ENCODE measurements around the gene EPN2.

EPN2 gene

GRCh38 chr17:19313746-19314651 lies 76.8 kb downstream of the EPN2 start:
- DNase-seq = no peak

DNA sequence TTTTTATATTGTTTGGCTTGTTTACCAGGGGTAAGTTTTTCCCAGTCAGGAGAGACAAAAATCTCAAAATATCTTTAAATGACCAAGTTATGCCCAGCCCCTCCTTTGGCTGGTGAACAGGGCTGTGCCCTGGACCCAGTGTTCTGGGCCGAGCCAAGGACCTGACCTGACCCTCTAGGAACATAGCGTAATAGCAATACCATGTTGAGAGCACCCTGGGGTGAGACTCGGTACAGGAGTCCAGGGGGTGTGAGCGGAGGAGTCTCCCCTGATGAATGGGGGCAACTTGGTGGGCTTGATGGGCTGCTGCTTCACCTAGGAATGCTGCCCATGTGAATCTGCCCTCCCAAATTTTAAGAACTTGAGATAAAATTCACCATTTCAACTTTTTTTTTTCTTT lies 77.9 kb downstream of the EPN2 start:
- DNase-seq = no peak

DNA sequence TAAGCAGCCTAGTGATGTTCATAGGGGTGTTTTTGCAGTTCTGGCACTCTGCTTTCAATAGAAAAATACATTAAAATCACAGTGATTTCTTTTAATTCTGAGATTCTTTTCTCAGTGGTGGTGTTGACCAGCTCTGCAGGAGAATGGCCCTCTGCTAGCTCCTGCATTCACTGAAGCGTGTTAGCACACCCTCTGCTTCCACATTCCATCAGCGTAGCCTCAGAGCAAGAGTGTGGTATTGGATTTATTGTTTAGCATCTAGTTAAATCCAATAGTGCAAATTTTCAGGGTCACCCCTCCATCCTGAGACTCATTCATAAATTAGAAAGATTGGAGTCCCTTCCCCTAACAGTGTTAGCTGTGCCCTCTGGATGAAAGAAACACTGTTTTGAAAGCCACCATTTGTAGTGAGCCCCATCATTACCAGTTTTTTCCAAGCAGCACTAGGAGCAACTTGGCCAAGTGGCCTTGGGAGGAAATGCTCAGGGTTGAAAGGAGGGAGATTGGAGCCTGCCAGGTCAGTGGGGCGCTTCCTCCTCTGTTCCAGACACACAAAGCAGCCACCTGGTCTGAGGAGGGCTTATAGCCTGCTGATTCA lies 79.7 kb downstream of the EPN2 start:
- no peak for DNase-seq

DNA sequence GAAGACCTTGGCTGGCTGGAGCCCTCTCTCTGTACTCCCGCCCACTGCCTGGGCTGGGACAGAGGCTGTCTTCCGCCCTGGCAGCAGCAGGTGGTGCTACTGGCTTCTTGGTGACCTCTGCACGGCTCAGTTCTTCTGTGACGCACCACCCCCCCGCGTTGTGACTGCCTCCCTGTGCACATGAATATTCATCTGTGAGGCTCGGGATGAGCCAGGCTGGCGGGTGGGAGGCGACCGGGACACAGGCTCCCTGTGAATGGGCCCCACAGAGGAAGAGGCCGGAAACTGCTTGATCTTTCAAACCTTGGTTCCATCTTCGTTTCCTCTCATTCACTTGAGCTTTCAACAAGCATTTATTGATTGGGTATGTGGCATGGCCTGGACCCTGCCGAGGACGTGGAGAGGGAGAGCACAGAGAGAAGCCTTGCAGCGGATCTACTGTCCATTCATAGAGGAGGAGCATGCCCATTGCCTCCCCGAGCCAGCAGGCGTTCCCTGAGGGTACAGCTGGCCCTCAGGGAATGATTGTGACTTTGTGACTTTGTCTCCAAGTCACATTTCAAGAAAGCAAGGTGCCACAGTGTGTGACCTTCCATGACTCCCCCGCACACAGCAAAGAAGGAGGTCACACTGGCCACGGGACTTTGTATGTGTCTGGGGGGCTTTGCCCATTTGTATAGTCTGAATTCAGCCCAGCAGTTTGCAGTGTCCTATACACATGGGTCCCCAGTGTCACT lies 80.4 kb downstream of the EPN2 start:
- DNase-seq = no peak

DNA sequence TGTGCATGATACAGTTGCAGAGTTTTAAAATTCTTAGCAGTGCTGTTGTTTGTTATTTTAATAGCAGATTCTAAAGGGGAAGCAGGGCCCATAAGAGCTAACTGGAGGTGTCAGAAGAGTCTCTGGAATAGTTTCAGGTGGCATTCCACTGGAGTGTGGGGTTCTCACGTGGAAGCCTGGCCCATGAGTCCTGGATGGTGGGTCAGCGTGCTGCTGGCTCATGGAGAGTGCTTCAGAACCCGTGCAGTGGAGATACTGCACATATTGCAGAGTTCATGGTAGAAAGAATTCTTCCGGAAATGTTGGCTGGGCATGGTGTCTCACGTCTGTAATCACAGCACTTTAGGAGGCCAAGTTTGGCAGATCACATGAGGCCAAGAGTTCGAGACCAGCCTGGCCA lies 81.4 kb downstream of the EPN2 start:
- no peak for DNase-seq

DNA sequence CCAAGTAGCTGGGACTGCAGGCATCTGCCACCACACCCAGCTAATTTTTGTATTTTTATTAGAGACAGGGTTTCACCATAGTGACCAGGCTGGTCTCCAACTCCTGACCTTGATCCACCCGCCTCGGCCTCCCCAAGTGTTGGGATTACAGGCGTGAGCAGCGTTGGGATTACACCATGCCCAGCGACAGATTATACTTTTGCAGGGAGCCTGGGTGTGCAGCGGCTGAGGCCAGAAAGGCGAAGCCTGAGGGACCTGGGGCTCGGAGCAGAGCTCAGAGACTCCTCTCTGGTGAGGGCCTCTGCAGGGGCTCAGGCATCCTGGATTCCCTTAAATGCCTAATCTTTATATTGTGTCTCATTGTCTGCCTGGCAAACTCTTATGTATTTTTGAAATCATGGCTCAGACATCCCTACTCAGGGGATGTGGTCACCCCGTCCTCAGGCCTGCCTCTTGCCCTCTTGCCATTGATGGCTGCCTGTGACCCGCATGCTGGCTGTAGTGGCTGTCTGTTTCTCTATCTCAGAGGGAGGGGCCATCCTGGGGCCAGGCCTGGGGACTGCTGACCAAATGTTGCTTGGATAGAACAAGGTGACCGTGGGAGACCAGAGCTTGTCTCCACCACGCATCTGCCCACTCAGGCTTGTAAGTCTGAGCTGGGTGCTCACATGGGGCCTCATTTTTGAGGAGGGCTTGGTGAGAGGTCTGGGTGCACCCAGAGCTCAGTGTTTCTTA lies 82.8 kb downstream of the EPN2 start:
- DNase-seq = no peak

DNA sequence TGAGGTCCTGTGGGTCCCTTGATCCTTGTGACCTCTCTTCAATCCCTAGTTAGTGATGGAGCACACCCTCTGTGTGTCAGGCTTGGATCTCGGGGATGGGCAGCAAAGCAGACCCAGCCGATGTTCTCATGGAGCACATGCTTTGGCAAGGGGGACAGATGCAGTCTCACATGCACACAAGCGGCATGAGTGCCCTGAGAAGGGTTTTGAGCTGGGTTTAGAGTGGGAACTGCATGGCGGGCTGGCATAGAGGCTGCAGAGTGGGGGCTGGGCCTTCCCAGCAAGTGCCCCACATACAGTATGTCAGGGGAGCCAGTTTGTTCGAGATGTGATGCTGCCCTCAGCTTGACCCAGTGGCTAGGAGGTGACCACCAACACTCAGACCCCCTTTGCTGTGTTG lies 83.7 kb downstream of the EPN2 start:
- no peak for DNase-seq

GRCh38 chr17:19321481-19322128 lies 84.4 kb downstream of the EPN2 start:
- DNase-seq = no peak

GRCh38 chr17:19322129-19322505 lies 85.0 kb downstream of the EPN2 start:
- no peak for DNase-seq

DNA sequence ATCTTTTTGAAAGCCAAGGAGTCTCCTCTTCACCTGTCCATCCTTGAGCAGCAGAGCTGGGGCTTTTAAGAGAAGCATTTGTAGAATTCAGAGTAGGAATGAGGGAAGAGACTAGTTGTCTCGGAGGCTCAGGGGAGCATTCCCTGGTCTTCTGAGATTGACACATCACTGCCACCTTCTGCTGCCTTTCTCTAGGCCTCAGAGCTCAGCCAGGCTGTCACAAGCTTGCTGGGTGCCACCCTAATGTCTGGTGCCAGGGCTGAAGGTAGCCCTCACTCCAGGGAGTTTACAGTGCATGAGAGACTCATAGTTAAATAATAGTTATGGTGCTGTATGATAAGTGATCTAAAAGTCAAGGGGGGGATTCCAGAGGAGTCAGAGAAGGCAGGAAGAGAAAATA lies 85.7 kb downstream of the EPN2 start:
- DNase-seq = no peak

- no peak for DNase-seq
These were observed 88.4 kb downstream of the EPN2 start for GRCh38 chr17:19325542-19325941.

DNA sequence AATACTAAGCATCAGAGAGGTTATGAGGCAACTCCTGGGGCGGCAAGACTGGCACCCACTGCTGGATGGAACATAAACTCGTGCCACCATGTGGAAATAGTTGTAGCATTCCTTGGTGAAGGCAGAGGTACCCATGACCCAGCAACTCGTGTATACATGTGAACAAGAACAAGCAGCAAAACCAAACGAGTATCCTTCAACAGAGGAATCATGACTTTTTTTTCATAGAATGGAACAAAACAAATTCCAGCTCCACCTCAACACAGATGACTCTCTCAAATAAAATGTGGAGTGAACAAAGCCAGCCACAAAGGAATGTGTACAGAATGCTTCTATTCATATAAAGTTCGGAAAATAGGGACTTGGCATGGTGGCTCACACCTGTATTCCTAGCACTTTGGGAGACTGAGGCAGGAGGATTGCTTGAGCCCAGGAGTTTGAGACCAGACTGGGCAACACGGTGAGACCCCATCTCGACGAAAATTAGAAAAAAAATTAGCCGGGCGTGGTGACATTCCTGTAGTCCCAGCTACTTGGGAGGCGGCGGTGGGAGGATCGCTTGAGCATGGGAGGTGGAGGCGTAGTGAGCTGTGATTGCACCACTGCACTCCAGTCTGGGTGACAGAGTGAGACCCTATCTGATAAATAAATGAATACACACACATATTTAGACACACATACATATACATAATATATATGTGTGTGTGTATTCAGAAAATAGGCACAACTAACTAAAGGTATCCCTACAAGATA lies 90.0 kb downstream of the EPN2 start:
- DNase-seq = no peak

DNA sequence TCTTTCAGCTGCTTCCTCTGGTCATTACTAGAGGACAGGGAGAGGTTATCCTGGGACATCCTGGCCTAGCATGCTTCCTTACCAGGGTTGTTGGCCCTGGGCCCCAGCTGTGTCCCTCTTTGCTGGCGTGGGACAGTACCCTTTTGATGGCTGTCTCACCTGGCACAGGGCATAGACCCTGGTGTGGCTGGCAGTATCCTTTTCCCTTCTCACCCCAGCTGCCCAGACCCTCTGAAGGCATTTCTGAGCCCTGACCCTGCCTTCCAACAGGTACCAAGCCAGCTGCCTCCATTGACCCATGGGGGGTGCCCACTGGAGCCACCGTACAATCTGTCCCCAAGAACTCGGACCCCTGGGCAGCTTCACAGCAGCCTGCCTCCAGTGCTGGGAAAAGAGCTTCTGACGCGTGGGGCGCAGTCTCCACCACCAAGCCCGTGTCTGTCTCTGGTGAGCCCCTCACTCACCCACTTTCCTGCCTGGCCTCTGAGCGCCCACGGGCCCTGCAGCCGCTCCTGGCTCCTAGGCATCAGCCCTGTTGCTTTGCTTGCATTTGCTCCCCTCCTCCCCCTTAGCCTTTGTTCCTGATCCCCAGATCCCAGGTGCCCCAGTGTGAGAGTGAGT lies 91.4 kb downstream of the EPN2 start:
- no peak for DNase-seq

- no peak for DNase-seq
These were observed 92.0 kb downstream of the EPN2 start for GRCh38 chr17:19329136-19329535.

GRCh38 chr17:19329839-19330238 lies 92.7 kb downstream of the EPN2 start:
- no peak for DNase-seq

DNA sequence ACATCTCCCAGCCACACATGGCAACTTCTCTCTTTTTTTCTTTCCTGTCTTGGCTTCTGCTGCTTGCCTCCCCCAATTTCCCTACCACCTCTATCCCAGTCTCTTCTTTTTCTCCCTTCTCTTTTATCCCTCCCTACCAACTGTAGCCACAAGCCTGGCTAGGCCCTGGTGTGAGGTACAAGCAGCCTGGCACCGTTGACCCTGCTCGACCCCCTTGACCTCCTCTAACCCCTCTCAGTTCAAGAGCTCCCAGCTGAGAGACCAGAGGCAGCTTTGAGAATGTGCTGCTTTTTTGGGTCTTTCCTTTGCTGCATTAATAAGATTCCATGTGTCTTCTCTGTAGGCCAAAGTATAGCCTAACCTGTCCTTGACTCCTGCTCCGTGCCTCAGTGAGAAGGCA lies 93.1 kb downstream of the EPN2 start:
- no peak for DNase-seq

GRCh38 chr17:19331134-19331533 lies 94.0 kb downstream of the EPN2 start:
- no peak for DNase-seq

GRCh38 chr17:19331543-19332245 lies 94.5 kb downstream of the EPN2 start:
- DNase-seq = no peak

DNA sequence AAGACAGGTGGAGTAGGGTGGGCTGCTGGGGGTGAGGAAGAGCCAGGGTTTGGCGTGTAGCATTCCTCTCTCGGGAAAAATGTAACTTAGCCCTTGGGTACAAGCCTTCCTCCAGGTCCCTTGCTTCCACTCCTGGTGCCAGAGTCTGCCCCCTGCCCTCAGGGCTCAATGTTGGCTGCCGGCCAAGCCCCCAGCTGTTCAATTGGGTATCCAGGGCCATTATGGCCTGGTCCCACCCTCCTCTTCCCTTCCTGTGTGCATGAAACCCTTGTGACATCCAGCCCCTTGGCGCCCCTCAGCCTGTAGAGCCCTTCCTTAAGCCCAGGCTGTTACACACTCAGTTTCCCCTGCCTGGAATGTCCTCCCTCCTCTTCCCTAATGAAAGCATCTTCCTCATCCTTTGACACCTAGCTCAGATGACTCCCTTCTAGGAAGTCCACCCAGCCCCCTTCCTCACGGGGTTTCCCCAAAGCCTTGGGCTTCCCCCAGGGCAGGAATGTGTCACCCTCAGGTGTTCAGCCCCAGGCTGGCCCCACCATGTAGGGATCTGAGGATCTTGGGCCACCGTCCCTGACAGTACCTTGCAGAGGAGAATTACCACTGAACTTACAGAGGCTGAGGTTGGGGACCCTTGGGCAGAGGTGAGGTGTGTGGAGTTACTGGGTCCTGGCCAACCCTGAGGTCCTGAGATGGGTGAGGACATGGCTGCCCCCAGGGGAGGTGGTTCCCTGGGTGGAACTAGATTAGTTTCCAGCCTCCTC lies 95.4 kb downstream of the EPN2 start:
- no peak for DNase-seq

DNA sequence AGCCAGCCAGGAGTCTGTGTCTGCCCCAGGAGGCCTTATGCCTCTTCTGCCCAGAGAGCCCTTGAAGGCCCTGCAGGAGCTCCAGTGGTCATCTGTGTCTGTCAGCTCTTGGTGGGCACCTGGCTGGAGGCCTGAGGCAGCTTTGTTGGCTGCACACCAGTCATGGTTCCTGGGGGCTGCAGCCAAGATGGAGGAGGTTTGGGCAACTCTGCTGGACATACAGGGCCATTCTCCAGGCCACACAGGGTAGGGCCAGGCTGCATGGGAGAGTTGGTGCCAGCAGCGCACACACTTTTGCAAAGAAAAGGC lies 95.9 kb downstream of the EPN2 start:
- DNase-seq = no peak

All from CD4-positive, alpha-beta T cell treated with Interleukin-17A for 4 hours (primary cell).